NCI-H128 (cell line): ENCODE results near the gene ASB2.

ENCODE experiments used
- DNase-seq: peaks from one replicate; lab custom pipeline; 2025; ENCODE audit not compliant: unreplicated experiment; lab: John Stamatoyannopoulos, UW

Gene ASB2

GRCh38 chr14:93950948-93951634, 25.3 kb downstream of the ASB2 start:
- DNase-seq = no peak

- no peak for DNase-seq
Observed at GRCh38 chr14:93949511-93950075, 26.8 kb downstream of the ASB2 start.

GRCh38 chr14:93947282-93947681, 29.1 kb downstream of the ASB2 start:
- DNase-seq = no peak

GRCh38 chr14:93946541-93947090, 29.8 kb downstream of the ASB2 start:
- DNase-seq = no peak

- DNase-seq = no peak
Observed at GRCh38 chr14:93946104-93946503, 30.3 kb downstream of the ASB2 start.

- no peak for DNase-seq
Observed at GRCh38 chr14:93945070-93945399, 31.3 kb downstream of the ASB2 start.

GRCh38 chr14:93944348-93945069, 31.9 kb downstream of the ASB2 start:
- no peak for DNase-seq

GRCh38 chr14:93943930-93944329, 32.4 kb downstream of the ASB2 start:
- DNase-seq = no peak

GRCh38 chr14:93943052-93943451, 33.3 kb downstream of the ASB2 start:
- DNase-seq = no peak

- DNase-seq = peak; percentile 60
Observed at GRCh38 chr14:93941293-93941910, 35.0 kb downstream of the ASB2 start.

GRCh38 chr14:93940437-93940836, 35.9 kb downstream of the ASB2 start:
- no peak for DNase-seq

GRCh38 chr14:93939304-93940229, 36.8 kb downstream of the ASB2 start:
- no peak for DNase-seq

- DNase-seq = no peak
Observed at GRCh38 chr14:93938751-93939303, 37.5 kb downstream of the ASB2 start.

GRCh38 chr14:93937519-93937918, 38.9 kb downstream of the ASB2 start:
- DNase-seq = no peak

- DNase-seq = no peak
Observed at GRCh38 chr14:93936926-93937325, 39.4 kb downstream of the ASB2 start.

- DNase-seq = peak; percentile 10
Observed at GRCh38 chr14:93936245-93936644, 40.1 kb downstream of the ASB2 start.

GRCh38 chr14:93935213-93935612, 41.2 kb downstream of the ASB2 start:
- DNase-seq = no peak

GRCh38 chr14:93932642-93933041, 43.7 kb downstream of the ASB2 start:
- DNase-seq = no peak

GRCh38 chr14:93930989-93931307, 45.4 kb downstream of the ASB2 start:
- DNase-seq = no peak

- DNase-seq = no peak
Observed at GRCh38 chr14:93930296-93930988, 45.9 kb downstream of the ASB2 start.
